Measurements from ENCODE around the gene RMRP.
A peak's percentile ranks its signal among the peaks of the same experiment; 100 is the strongest.

Gene RMRP

GRCh38 chr9:35690294-35690613 lies 32.4 kb upstream of the RMRP start:
- H3K4me2 ChIP-seq (ENCODE audit: low read length), result peak overlapping the region; percentile 95
- H3K27ac ChIP-seq (ENCODE audit: low read depth, low read length), result no peak overlapping the region
- H3K9me3 ChIP-seq (ENCODE audit: control insufficient read depth, insufficient read depth, low read length), result no peaks in the 10 kb centered on the region
- H4K20me1 ChIP-seq (ENCODE audit: control insufficient read depth, insufficient read depth, low read depth, low read length), result no peaks in the 10 kb centered on the region
- H3K9me2 ChIP-seq (replicated peaks; ENCODE audit: control insufficient read depth, low read length), result no peaks in the 10 kb centered on the region
- H3K36me3 ChIP-seq (ENCODE audit: control insufficient read depth, low read length), result no peaks in the 10 kb centered on the region
- no peaks in the 10 kb centered on the region for H3K79me2 ChIP-seq (ENCODE audit: control insufficient read depth, low read length)
- peak overlapping the region; percentile 81 for H3K4me3 ChIP-seq (ENCODE audit: low read length)
- no peaks in the 10 kb centered on the region for H3K27me3 ChIP-seq (ENCODE audit: control insufficient read depth, low read length)
- peaks cover 49% of the 10 kb centered on the region for H3K4me1 ChIP-seq (ENCODE audit: control insufficient read depth, low read length)
- no peak for TF ChIP-seq CTCF (IDR thresholded peaks at IDR 0.05; ENCODE audit: low read depth, low read length, poor library complexity, severe bottlenecking)
- no peak for TF ChIP-seq EZH2phosphoT487 (IDR thresholded peaks at IDR 0.05; ENCODE audit: borderline replicate concordance, low read length)
- H3F3A ChIP-seq (ENCODE audit: control insufficient read depth, insufficient read depth), result peaks cover 8% of the 10 kb centered on the region; the same call in 1 of the 2 replicates

- H3K4me2 ChIP-seq (ENCODE audit: low read length), result peak within 1 kb of the TSS; percentile 95
- peak within 1 kb of the TSS; percentile 81 for H3K4me3 ChIP-seq (ENCODE audit: low read length)
- peaks cover 8% of the 10 kb centered on the region; the same call in 1 of the 2 replicates for H3F3A ChIP-seq (ENCODE audit: control insufficient read depth, insufficient read depth)
- TF ChIP-seq CTCF (IDR thresholded peaks at IDR 0.05; ENCODE audit: low read depth, low read length, poor library complexity, severe bottlenecking) (no peak), EZH2phosphoT487 (IDR thresholded peaks at IDR 0.05; ENCODE audit: borderline replicate concordance, low read length) (no peak)
- H3K27me3 ChIP-seq (ENCODE audit: control insufficient read depth, low read length), result no peaks in the 10 kb centered on the region
- H3K36me3 ChIP-seq (ENCODE audit: control insufficient read depth, low read length), result no peaks in the 10 kb centered on the region
- H4K20me1 ChIP-seq (ENCODE audit: control insufficient read depth, insufficient read depth, low read depth, low read length), result no peaks in the 10 kb centered on the region
- H3K79me2 ChIP-seq (ENCODE audit: control insufficient read depth, low read length), result no peaks in the 10 kb centered on the region
- peak within 1 kb of the TSS; percentile 30 for H3K27ac ChIP-seq (ENCODE audit: low read depth, low read length)
- H3K4me1 ChIP-seq (ENCODE audit: control insufficient read depth, low read length), result peaks cover 49% of the 10 kb centered on the region
- H3K9me2 ChIP-seq (replicated peaks; ENCODE audit: control insufficient read depth, low read length), result no peaks in the 10 kb centered on the region
- no peaks in the 10 kb centered on the region for H3K9me3 ChIP-seq (ENCODE audit: control insufficient read depth, insufficient read depth, low read length)
Measured at GRCh38 chr9:35689542-35690293, 31.9 kb upstream of the RMRP start, which contains the start of gene TPM2. TSS of gene TPM2 (minus strand) at chr9:35689925. CDS start at chr9:35689817, 108 bp downstream.

GRCh38 chr9:35688558-35689541 lies 31.0 kb upstream of the RMRP start:
- Histone ChIP-seq H3K9me3 (ENCODE audit: control insufficient read depth, insufficient read depth, low read length) (no peaks in the 10 kb centered on the region), H3K4me2 (ENCODE audit: low read length) (no peak overlapping the region; the same call in 1 of the 2 replicates), H3K36me3 (ENCODE audit: control insufficient read depth, low read length) (no peaks in the 10 kb centered on the region), H3K27me3 (ENCODE audit: control insufficient read depth, low read length) (no peaks in the 10 kb centered on the region), H4K20me1 (ENCODE audit: control insufficient read depth, insufficient read depth, low read depth, low read length) (no peaks in the 10 kb centered on the region), H3K9me2 (replicated peaks; ENCODE audit: control insufficient read depth, low read length) (no peaks in the 10 kb centered on the region), H3K79me2 (ENCODE audit: control insufficient read depth, low read length) (no peaks in the 10 kb centered on the region), H3F3A (ENCODE audit: control insufficient read depth, insufficient read depth) (peaks cover 8% of the 10 kb centered on the region; the same call in 1 of the 2 replicates), H3K27ac (ENCODE audit: low read depth, low read length) (no peak overlapping the region), H3K4me1 (ENCODE audit: control insufficient read depth, low read length) (peaks cover 49% of the 10 kb centered on the region), H3K4me3 (ENCODE audit: low read length) (no peak overlapping the region)
- TF ChIP-seq EZH2phosphoT487 (IDR thresholded peaks at IDR 0.05; ENCODE audit: borderline replicate concordance, low read length) (no peak), CTCF (IDR thresholded peaks at IDR 0.05; ENCODE audit: low read depth, low read length, poor library complexity, severe bottlenecking) (no peak)
